Activated naive CD8-positive, alpha-beta T cell treated with anti-CD3 and anti-CD28 coated beads, Interleukin-2, amount 10 ng/mL, durations not matched to agents 7 days and 5 days (primary cell): Measurements from ENCODE around the gene HSF5. TPM values are rescaled to one million over a fixed set of nuclear protein-coding genes. Genes with fewer than 3 reads are reported as not detected.

Source experiments
- ATAC-seq: fragments of 150-1000 bp; cut with Tn5 transposase; one replicate; pipeline ENCODE4 v1.10.0; 2021; ENCODE audit warnings: low read depth, moderate library complexity
- POLR2A ChIA-PET: fragments of 350-600 bp; sonication (Branson Sonifier 250); formaldehyde crosslinking; loops from one replicate; lab custom pipeline; 2021; ENCODE audit warnings: antibody characterized with exemption; lab: Charles Lee
- DNase-seq: peaks from one replicate; pipeline ENCODE4 v3.0.0; 2021
- H3K27ac Mint-ChIP-seq: one replicate; pipeline ENCODE4 v1.8.0; 2022; ENCODE audit warnings: mild to moderate bottlenecking, mixed read lengths
- H3K27me3 Mint-ChIP-seq: one replicate; pipeline ENCODE4 v1.8.0; 2022; ENCODE audit warnings: mild to moderate bottlenecking, moderate library complexity, mixed read lengths
- H3K36me3 Mint-ChIP-seq: one replicate; pipeline ENCODE4 v1.8.0; 2021; ENCODE audit warnings: mild to moderate bottlenecking, mixed read lengths
- H3K4me1 Mint-ChIP-seq: one replicate; pipeline ENCODE4 v1.8.0; 2021; ENCODE audit warnings: mixed read lengths
- H3K4me3 Mint-ChIP-seq: one replicate; pipeline ENCODE4 v1.8.0; 2022; ENCODE audit warnings: mild to moderate bottlenecking, moderate library complexity, mixed read lengths
- H3K9me3 Mint-ChIP-seq: one replicate; pipeline ENCODE4 v1.8.0; 2021; ENCODE audit warnings: mixed read lengths
- total RNA-seq, 2 experiments: library from RNA; stranded (reverse); gene quantifications; one replicate each; pipeline ENCODE4 v1.2.3, GENCODE V29; 2021

Gene HSF5
- total RNA-seq, 2 experiments from 2014 or later, result 0.47 to 0.60 TPM

GRCh38 chr17:58396173-58396572 lies 92.0 kb downstream of the HSF5 start:
- Mint-ChIP-seq H3K27ac (no peak overlapping the region), H3K36me3 (no peaks in the 10 kb centered on the region), H3K4me3 (no peak overlapping the region), H3K4me1 (peaks cover 5% of the 10 kb centered on the region), H3K27me3 (no peaks in the 10 kb centered on the region), H3K9me3 (no peaks in the 10 kb centered on the region)
- DNase-seq (no peak), ATAC-seq (no peak)
- POLR2A ChIA-PET, result interaction anchor here (0.6 kb wide), 1 partner anchor 795 kb away, joined by 3 read pairs; no protein-coding TSS in a partner anchor

GRCh38 chr17:58394534-58395223 lies 93.5 kb downstream of the HSF5 start:
- no peak for ATAC-seq
- no peak for DNase-seq
- POLR2A ChIA-PET, result no interaction called here
- Mint-ChIP-seq H3K4me3 (no peak overlapping the region), H3K36me3 (no peaks in the 10 kb centered on the region), H3K27ac (no peak overlapping the region), H3K9me3 (no peaks in the 10 kb centered on the region), H3K4me1 (peaks cover 5% of the 10 kb centered on the region), H3K27me3 (no peaks in the 10 kb centered on the region)

- ATAC-seq (no peak), DNase-seq (no peak)
- Mint-ChIP-seq H3K27ac (no peak overlapping the region), H3K9me3 (no peaks in the 10 kb centered on the region), H3K4me3 (no peak overlapping the region), H3K36me3 (no peaks in the 10 kb centered on the region), H3K27me3 (no peaks in the 10 kb centered on the region), H3K4me1 (peaks cover 5% of the 10 kb centered on the region)
- POLR2A ChIA-PET, result interaction anchor here (1.0 kb wide), 1 partner anchor 47 kb away, joined by 3 read pairs; no protein-coding TSS in a partner anchor
These were observed 96.8 kb downstream of the HSF5 start for GRCh38 chr17:58391302-58391984.

GRCh38 chr17:58390884-58391283 lies 97.3 kb downstream of the HSF5 start:
- H3K4me1 Mint-ChIP-seq, result peaks cover 5% of the 10 kb centered on the region
- H3K9me3 Mint-ChIP-seq, result no peaks in the 10 kb centered on the region
- POLR2A ChIA-PET, result no interaction called here
- no peak overlapping the region for H3K4me3 Mint-ChIP-seq
- no peaks in the 10 kb centered on the region for H3K27me3 Mint-ChIP-seq
- no peak overlapping the region for H3K27ac Mint-ChIP-seq
- no peaks in the 10 kb centered on the region for H3K36me3 Mint-ChIP-seq
- DNase-seq, result no peak
- ATAC-seq, result no peak

GRCh38 chr17:58388302-58389190 lies 99.7 kb downstream of the HSF5 start:
- H3K27ac Mint-ChIP-seq, result no peak overlapping the region
- H3K27me3 Mint-ChIP-seq, result no peaks in the 10 kb centered on the region
- POLR2A ChIA-PET, result no interaction called here

GRCh38 chr17:58387834-58388233 lies 100.4 kb downstream of the HSF5 start:
- DNase-seq (no peak), ATAC-seq (no peak)
- Mint-ChIP-seq H3K4me1 (peaks cover 6% of the 10 kb centered on the region), H3K4me3 (no peak overlapping the region), H3K27me3 (no peaks in the 10 kb centered on the region), H3K9me3 (no peaks in the 10 kb centered on the region), H3K36me3 (no peaks in the 10 kb centered on the region), H3K27ac (no peak overlapping the region)
- POLR2A ChIA-PET, result no interaction called here

More at GRCh38 chr17:58388302-58389190, 99.7 kb downstream of the HSF5 start:
- no peak for DNase-seq
- Mint-ChIP-seq H3K4me3 (no peak overlapping the region), H3K4me1 (peaks cover 4% of the 10 kb centered on the region), H3K9me3 (no peaks in the 10 kb centered on the region), H3K36me3 (no peaks in the 10 kb centered on the region)
- ATAC-seq, result no peak

DNA sequence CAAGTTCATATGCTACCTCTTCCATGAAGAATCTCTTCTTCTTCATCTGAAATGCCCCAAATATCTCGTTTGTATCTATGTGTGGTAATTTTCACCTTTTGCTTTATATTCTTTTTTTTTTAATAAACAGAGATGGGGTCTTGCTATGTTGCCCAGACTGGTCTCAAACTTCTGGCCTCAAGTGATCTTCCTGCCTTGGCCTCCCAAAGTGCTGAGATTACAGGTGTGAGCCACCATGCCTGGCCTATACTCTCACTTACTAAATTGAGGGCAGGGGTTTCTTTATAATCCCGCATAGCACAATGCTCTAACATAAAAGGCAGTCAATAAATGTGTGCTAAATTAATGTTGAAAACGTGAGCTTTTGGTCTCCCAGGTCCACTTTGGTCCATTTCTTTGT lies 101.5 kb downstream of the HSF5 start:
- POLR2A ChIA-PET, result no interaction called here
- no peaks in the 10 kb centered on the region for H3K9me3 Mint-ChIP-seq
- peaks cover 17% of the 10 kb centered on the region for H3K4me1 Mint-ChIP-seq
- H3K27me3 Mint-ChIP-seq, result no peaks in the 10 kb centered on the region
- no peak overlapping the region for H3K4me3 Mint-ChIP-seq
- DNase-seq (no peak), ATAC-seq (no peak)
- H3K27ac Mint-ChIP-seq, result no peak overlapping the region
- H3K36me3 Mint-ChIP-seq, result no peaks in the 10 kb centered on the region

DNA sequence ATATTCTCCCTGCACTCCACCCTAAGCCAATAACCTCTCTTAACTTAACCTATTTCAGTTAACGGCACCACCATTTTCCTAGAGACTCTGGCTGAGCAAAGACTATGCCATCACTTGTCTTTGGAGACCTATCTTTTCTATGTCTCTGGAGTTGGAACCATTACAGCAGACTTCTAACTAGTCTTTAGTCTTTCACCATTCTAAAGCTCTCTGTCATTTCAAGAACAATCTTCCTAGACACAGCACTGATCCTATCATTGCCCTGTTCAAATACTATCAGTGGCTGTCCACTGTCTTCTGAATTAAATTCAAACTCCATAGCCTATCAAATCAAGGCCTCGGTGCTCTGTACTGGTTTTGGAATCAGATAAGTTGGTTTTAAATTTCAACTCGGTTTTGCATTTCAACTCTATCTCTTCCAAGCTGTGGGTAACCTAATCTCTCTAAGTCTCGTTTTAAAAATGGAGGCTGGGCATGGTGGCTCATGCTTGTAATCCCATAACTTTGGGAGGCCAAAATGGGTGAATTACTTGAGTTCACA lies 102.8 kb downstream of the HSF5 start:
- POLR2A ChIA-PET, result no interaction called here
- DNase-seq (no peak), ATAC-seq (no peak)
- Mint-ChIP-seq H3K27me3 (no peaks in the 10 kb centered on the region), H3K27ac (no peak overlapping the region), H3K36me3 (no peaks in the 10 kb centered on the region), H3K4me3 (no peak overlapping the region), H3K9me3 (no peaks in the 10 kb centered on the region), H3K4me1 (peaks cover 24% of the 10 kb centered on the region)

GRCh38 chr17:58384897-58385296 lies 103.3 kb downstream of the HSF5 start:
- ATAC-seq, result no peak
- H3K4me1 Mint-ChIP-seq, result peaks cover 27% of the 10 kb centered on the region
- no peaks in the 10 kb centered on the region for H3K27me3 Mint-ChIP-seq
- no peaks in the 10 kb centered on the region for H3K36me3 Mint-ChIP-seq
- H3K27ac Mint-ChIP-seq, result no peak overlapping the region
- POLR2A ChIA-PET, result no interaction called here
- H3K4me3 Mint-ChIP-seq, result no peak overlapping the region
- no peaks in the 10 kb centered on the region for H3K9me3 Mint-ChIP-seq
- DNase-seq, result no peak

DNA sequence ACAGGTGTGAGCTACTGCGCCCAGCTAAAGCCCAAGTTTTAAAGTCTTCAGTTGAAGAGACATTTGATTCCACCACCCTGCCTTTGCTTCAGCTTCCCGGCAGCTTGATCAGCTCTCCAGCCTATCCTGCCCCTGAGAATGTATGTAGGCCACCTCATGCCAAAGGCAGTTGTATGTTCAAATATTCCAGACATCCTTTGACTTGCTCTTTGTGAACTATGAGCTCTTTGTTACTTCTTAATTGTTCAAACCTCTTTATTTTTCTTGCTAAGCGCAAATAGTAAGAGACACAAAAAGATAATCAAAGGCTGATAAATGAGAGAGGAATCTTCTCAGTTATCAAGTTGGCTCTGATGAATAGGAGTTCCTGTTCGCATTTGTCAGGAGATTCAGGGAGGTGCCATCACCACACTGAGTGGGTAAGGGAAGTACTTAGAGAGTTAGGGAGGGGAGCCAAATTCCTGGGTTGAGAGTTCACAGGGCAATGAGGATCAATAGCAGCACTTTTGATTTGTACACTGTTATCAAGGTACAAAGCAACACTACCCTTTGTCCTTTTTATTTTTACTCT lies 104.2 kb downstream of the HSF5 start:
- POLR2A ChIA-PET, result no interaction called here
- no peak for ATAC-seq
- Mint-ChIP-seq H3K4me3 (no peak overlapping the region), H3K27ac (peak overlapping the region; percentile 18), H3K36me3 (no peaks in the 10 kb centered on the region), H3K9me3 (no peaks in the 10 kb centered on the region), H3K4me1 (peaks cover 35% of the 10 kb centered on the region), H3K27me3 (no peaks in the 10 kb centered on the region)
- DNase-seq, result no peak

- POLR2A ChIA-PET, result interaction anchor here (0.8 to 1.6 kb wide), 4 partner anchors 35 to 55 kb away, joined by 3 to 6 read pairs (median 4); partner anchors contain the start of genes RNF43 and TSPOAP1
- Mint-ChIP-seq H3K4me1 (peaks cover 40% of the 10 kb centered on the region), H3K27me3 (no peaks in the 10 kb centered on the region), H3K36me3 (no peaks in the 10 kb centered on the region), H3K4me3 (no peak overlapping the region), H3K27ac (peak overlapping the region; percentile 76), H3K9me3 (no peaks in the 10 kb centered on the region)
- DNase-seq, result no peak
- no peak for ATAC-seq
These were observed 105.4 kb downstream of the HSF5 start for GRCh38 chr17:58382872-58383242.

DNA sequence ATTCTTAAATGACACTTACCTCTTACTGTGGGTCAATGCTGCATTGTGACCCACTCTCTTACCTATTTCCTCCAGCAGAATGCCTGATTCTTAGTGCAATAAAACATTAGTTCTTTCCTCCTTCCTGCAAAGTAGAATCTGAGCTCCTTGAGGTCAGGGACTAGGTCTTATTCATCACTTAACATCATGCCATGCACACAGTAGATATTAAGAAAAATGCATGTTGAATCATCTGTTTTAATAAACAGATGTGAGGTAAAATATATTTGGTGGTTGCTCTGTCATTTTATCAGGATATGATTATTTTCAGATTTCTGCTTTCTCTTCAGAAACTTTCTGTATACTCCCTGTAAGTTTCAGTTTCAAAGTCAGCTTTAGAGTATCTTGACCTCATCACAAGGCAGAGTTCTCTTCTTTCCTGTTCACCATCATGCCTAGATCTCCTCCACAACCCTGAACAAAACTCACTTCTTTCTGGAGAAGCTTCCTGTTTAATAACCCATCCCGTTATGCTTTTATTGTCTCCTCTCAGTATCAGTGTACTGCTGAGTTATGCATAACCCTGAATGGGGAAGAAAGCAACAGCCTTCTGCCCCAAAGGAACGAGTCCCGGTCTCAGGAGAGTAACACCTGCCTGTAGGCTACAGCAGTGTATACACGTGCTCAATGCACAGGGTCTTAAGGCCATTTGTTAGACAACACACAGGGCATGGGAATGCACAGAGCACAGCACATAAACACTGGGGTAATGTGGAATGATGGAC lies 105.9 kb downstream of the HSF5 start:
- H3K4me1 Mint-ChIP-seq, result peaks cover 45% of the 10 kb centered on the region
- POLR2A ChIA-PET, result interaction anchor here (0.8 to 2.3 kb wide), 8 partner anchors 29 to 81 kb away, joined by 3 to 7 read pairs (median 4); partner anchors contain the start of genes RNF43 and TSPOAP1
- DNase-seq, result no peak
- no peaks in the 10 kb centered on the region for H3K9me3 Mint-ChIP-seq
- ATAC-seq, result peak; percentile 85
- H3K27me3 Mint-ChIP-seq, result no peaks in the 10 kb centered on the region
- H3K27ac Mint-ChIP-seq, result peak overlapping the region; percentile 76
- peak overlapping the region; percentile 51 for H3K4me3 Mint-ChIP-seq
- no peaks in the 10 kb centered on the region for H3K36me3 Mint-ChIP-seq
